ENCODE results near the gene SASH1. TPM values are rescaled to one million over a fixed set of nuclear protein-coding genes. Genes with fewer than 3 reads are reported as not detected.

The SASH1 gene
- total RNA-seq, 1 donor from 2014 or later: 91.9 TPM

DNA sequence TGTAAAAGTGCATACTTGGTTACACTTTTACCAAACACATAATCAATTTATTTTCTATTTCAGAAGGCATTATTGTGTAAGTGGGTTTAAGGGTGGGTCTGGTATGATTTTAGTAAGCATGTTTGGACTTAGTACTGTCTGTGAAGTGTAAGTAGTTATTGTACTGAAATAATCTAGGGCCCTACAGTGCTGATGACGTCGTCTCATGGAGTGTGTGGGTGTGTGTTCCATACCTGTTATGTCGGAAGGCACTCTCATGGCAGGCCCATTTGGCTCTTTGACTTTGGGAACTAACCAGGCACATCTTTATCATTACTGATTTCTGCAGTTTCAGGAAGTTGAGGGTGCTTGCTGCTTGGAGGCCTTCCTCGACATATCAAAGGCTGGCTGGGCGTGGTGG lies 155.1 kb downstream of the SASH1 start:
- no peak for DNase-seq

DNA sequence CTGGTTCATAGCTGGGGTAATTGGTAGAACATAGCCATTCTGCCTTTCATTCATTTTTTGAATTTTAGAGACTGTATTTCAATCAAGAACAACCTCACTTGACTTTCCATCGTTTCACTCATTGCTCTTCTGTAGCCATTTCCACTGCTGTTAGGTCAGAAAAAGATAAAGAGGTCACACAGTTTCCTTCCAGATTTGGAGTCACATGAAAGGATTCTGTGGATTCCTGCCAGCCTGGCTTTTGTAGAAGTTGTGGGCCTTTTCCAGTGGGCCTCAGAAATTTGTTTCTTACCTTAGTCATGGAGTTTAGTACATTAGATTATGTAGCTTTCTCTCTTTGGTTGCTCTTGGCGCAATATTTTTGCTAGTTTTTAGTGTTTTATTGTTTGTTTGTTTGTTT lies 157.8 kb downstream of the SASH1 start:
- no peak for DNase-seq

DNA sequence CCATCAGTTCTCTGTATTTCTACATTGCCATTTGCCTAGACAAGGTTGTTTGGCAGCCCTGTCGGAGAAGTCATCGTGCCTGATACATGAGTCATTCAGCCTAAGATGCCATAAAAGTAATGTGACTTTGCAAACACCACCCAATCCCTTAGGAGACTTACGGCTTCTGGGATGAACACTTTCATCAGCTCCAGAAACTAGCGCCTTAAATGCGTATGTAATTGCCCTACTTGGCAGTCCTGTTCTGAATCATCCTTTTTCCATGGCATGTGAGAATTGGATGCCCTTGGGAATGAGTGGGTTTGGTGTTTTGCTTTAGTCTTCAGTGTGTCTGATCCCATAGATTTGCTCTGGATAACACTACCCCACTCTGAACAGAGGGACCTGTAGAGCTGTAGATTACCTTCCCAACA lies 158.5 kb downstream of the SASH1 start:
- no peak for DNase-seq

DNA sequence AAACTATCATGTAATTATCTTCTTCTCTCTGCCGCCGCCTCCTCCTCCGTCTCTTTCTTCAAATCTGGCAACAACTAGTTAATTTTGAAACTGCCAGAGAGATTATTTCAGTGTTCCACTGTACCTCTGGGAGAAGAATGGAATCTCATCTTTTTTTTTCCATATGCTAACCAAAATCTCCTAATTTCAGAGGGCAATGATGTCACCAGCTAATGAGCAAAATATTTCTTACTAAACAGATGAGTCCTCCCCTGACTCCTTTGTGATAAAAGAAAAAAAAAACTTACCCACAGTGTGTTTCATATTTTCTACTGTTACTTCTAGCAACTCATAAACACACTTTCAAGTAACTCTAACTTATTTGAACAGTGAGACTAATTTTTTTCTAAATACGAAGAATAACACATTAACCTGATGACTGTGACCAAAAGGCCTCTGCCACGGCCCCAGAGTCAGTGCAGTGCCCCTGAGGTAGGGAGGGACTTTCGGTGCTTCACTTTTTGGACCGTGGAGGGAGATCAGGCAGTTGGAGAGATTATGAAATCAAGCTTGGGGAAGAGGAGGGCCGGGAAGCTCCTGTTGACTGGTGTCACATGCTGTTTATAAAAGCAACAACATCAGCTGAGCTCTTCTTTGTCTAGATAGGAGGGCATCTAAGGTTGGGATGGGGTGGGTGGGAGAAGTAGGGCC lies 159.6 kb downstream of the SASH1 start:
- DNase-seq: peak; percentile 55

DNA sequence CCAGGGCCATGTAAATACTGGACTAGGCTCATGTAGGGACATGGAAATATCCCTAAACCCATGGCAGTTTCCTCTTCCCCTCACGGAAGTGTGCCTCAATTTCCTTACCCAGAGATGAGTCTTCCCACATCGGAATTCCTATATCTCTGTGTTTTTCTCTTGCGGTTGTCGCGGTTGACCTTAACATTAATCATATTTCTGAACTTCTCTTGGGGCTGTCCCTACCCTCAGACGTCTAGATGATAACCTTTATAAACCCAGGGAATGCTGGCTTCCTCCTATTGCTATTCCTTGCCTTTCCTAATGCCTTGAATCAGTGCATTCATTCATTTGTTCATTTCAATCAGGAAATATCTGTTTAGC lies 160.1 kb downstream of the SASH1 start:
- no peak for DNase-seq

DNA sequence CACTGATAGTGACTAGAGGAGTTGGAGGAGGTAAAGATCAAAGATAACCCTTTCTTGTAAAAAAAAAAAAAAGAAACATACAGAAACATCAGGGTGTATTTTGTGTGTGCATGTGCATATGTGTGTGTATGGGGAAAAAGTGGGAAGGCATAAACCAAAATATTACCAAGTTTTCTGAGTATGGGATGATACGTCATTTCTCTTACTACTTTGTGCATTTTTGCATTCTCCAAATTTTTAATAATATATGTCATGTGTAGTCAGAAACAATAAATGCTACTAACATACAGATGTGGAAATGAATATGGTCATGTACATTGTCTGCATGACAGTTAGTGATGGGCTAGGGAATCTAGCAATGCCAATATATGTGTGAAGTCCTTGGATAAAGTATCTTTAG lies 161.1 kb downstream of the SASH1 start:
- no peak for DNase-seq

DNA sequence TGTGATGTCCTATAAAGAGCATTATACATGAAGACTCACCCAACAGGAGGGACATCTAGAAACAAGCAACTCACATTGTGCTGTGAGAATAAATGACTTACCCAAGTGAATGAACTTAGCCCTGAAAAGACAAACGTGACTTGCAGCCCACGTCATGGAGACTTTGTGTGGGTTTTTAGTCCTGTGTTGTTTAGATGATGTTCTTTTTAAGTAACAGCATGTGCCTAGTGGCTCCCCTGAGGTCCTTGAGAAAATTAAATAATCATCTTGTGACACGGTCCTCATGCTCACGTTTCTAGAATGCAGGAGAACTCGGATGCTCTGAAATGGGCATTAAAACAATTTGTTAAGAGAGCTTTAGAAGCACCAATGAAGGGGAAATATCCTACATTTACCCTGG lies 165.1 kb downstream of the SASH1 start:
- DNase-seq: peak; percentile 61

DNA sequence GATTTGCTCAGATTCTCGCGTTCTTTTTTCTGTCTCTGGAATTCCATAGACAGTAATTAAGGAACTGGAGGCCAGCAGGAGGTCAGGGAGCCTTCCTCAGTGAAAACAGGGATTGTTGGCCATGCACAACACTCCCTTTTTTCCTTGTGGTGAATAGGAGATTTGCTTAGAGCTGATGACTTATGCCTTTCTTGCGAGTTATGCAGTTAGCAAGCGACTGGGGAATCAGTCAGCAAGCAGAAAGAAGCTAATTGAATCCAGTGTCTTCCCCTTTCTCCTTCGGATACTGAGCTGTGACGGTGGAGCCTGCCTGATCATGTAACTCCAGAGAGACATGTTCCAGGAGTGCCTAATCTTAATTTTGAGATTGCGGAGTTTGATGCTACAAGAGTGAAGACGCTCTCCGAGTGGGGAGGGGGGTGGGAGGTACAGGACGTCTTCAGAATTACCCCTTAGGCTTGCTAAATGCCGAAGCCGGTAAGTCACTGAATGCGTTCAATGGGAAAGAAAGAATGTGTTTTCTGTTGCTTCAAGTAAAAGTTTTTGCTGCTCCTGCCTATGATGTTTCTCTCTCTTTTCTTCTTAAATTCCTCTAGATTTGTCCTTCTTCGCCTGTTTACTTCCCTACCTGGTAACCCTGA lies 165.9 kb downstream of the SASH1 start:
- DNase-seq: peak; percentile 78

DNA sequence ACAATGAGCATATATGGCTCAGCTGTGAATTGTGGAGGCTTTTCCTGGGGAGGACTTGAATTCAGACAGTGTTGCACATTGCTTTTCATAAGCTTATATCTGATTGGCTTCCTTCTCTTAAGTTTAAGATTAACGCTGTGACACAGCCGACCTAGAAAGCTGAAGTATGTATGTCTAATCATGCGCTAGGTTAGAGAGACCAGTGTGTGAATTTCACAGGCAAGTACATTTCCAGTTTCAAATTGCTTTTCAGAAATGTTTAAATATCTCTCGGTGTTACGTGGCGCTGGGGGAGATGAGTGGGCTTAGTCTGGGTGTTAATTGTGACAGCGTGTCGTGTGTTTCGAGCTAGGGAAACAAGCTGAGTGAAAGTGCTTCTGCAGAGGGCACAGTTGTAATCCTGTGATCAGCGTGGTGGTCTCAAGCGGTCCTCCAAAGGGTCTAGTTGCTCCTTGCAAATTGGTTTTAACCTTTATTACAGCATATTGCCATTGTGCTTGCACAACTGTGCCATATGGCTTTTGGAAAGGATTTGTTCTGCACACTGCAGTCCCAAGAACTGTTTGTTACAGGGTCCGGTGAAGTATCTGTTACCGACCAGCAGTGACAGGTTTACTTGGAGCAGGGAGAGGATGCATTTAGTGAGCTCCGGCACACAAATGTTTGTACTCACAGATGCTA lies 166.6 kb downstream of the SASH1 start:
- peak; percentile 66 for DNase-seq

DNA sequence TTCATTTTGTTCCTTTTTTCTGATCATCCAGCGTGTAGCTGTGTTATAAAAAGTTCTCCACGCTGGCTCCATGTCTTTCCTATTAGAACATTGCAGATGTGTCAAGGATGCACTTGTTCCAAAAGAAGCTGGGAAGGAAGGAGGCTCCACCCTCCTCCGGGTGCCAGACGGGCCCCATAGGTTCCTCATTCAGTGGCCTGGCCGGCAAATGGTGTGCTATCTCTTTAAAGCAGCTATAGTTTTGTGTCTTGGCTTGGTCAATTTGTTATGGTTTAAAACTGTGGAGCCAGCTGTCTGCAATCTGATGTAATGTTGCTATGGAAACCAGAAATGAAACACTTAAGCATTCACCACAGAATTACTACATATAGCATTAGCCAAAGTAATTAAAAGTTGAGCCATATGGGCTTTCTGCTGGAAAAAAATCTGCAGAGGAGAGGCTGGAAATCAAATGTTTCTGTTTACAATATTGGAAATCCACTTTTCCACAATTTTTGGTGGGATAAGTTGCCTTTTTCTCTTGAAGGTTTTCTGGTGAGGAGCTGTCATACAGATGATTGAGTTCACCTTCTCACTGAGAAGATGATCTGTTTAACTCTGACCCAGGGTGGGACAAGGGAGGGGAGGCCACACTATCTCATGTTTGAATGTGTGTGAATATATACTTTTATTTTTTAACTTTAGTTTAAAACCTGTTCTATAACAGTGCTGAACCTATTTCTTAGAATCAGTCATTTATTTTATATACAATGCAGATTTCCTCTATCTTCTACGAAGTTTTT lies 167.4 kb downstream of the SASH1 start:
- peak; percentile 98 for DNase-seq

DNA sequence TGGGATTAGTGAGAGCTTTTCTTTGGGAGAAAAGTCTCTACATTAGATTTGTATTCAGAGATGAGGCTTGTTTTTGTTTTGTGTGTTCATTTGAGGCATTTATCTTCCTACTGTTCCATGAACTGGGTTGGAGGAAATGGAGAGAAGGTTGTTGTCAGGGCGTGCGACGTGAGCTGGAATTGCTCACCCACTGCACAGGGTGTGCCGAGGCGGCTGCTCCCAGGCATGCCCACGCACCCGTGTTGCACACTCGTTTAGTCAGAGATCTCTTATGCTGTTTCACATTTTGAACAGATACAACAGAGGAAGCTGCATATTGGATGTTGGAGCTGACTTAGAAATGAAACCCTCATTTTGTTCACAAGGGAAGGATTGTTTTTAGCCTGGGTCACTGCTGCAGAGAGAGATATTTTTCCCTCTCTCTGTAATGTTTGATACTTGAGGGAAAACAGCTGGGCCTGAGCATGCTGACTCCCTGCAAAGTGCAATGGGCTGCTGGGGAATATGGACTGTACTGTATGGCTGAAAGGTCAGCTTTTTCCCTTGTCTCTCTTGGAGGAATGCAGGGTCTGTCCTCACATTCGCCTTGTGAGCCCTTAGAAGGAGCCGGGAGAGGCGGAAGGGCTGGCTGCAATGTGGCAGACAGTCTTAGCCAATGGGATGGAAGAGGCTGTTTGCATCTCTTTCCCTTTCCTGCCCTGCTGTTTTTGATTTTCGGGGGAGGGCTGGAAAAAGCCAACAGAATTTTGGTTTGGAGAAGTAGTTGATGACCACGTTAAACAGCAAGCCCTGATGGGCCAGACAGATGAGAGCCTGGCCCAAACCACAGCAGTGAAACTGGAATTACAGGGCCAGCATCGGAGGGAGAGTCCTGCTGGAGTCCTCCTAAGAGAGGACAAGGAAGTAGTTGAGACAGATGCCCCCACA lies 170.8 kb downstream of the SASH1 start:
- peak; percentile 86 for DNase-seq

DNA sequence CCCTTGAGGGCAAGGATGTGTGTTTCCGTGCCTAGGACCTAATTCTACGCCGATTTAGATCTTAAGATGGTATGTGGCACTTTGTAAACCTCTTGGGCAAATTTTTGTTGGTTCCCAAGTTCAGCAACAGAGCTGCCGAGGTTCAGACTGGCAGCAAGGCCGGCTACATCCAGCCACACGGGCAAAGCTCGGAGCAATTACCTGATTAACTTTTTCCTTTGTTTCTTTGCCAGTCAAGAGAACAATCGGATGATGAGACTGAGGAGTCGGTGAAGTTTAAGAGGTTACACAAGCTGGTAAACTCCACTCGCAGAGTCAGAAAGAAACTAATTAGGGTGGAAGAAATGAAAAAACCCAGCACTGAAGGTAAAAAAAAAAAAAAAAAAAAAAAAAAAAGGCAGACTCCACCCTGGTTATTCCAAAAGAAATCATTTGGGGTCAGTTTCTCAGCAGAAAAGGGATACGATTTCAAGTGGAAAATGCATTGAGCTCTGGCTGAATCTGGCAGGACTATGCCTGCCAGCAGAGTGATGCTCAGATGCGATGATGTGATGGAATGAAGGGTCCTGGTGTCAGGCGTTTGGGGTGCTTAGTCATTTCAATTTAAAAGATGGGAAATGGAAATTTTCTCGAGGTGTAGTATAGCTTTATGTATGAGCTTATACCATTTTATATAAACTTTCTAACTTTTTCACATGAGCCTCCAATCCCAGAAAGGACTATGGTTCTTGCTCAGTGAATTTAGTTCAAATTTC lies 171.6 kb downstream of the SASH1 start:
- DNase-seq: peak; percentile 70

DNA sequence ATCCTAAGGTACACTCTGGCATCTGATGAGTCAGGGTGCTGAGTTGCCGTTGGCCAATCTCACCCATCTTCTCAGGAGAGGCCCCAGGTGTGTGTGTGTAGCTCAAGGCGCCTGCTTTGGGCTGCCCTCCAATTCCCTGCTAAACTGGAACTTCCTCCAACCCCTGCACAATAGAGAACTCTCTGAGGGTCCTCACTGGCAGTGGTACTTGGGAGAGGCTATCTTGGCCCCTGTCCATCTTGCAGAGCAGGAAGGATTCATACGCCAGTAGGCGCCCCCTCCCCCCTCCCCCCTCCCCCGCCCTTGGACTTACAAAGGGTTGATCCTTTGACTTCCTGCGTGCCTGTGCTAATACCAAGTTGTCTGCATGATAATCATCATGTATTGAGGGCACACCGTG lies 173.6 kb downstream of the SASH1 start:
- no peak for DNase-seq

DNA sequence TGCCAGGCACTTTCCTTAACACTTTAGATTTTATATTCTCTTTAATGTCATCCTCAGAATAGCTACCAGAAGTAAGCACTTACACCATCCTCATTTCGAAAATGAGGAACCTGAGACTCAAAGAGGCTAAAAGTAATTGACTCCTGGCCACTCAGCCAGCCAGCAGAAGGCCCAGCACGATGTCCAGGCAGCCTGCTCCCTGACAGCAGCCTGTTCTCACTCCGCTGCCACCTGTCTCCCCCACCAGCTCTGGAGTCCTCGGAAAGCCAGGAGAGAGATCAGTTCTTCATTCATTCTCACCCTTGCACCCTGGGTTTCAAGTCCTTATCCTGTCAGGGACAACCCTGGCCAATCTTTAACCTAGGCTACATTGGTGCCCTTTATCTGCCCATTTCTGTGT lies 174.0 kb downstream of the SASH1 start:
- no peak for DNase-seq

DNA sequence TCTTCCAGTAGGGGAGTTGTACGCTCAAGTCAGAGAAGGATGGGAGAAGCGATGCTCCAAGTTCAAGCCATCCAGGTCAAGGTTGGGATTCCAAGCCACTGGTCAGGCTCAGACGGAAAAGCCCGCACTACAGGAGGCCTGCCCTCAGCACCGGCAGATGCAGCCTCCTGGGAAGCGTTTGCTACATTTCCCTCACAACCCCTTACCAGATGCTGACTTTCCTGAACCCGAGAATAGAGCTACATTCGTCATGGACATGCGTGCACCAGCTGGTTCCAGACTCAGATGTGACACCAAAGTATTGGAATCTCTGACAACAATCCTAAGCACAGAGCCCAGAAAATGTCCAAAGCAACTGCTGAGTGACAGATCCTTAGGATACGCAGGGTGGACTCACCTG lies 174.8 kb downstream of the SASH1 start:
- peak; percentile 62 for DNase-seq

DNA sequence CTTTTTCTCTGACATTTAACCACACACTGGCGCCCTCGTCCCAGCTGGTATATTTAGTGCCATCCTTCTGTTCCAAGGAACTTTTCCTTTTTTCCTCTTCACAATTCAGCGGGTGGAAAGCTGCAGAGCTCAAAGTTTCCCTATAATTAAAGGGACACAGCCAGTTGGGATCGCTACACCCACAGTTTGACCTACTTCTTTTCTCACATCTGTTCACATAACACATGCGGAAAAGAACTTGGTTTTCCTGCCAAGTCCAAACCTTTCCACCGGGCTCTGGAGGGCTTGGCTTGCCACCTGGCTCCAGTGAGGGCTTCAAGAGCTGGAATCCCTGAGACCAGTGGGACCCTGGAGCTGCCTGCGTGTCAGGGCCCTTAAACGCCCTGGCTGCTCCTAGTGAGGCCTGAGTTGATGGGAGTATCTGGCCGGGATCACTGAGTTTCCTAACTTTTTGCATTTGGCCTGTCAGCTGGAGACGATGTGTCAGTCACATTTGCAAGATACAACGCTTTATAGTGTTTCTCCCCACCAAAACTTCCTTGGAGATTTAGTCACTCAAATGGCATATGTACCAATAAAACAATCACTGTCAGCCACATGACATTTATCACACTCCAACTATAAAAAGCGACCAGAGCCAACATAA lies 176.0 kb downstream of the SASH1 start:
- DNase-seq: peak; percentile 84

DNA sequence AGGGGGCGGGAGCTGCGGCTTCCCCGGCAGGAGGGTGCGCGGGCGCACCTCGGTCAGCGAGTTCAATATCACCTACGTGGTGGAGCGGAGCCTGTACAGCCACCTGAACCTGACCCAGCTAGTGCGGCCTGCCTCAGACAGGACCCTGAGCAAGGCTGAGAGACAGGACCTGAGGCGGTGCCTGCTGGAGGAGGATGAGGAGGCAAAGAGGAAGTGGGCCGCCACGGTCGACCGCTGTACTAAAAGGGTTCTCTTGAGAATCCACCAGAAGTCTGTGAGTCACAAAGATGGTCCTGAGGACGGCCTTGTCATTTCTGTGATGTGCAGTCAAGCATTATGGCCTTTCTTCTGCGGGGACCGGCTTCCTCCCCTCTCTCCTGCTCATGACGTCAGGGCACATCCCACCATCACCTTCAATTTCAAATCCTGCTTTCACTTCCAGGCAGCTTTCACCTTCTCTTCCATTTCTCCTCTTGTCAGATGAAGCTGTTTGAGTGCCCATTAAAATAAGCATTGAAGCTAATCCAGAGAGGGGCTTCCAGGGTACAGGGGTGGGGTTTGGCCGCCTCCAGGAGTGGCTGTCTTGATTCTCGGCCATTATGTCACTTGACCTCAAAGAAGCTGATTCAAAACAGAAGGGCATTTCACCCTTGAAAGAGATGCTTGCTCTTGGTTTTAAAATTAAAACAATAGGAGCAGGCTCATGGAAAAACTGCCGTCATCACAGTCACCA lies 177.6 kb downstream of the SASH1 start:
- no peak for DNase-seq

DNA sequence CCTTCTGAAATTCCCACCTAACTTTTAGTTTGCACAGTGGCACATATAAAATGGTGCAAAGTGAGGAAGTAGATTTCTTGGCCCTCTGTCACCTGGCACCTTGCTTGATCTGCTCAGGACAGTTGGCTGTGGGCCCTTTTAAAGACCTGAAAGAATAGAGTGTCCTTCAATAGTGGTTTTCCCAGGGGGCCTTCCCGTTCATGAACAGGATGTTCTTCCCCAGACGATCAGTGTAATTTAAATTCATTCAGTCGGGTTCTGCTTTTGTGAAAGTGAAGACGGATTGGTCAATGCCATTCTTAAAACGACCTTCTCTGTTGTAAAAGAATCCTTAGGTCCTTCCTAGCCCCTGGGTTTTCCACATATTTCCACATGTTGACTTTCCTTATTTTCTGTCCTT lies 178.5 kb downstream of the SASH1 start:
- no peak for DNase-seq

DNA sequence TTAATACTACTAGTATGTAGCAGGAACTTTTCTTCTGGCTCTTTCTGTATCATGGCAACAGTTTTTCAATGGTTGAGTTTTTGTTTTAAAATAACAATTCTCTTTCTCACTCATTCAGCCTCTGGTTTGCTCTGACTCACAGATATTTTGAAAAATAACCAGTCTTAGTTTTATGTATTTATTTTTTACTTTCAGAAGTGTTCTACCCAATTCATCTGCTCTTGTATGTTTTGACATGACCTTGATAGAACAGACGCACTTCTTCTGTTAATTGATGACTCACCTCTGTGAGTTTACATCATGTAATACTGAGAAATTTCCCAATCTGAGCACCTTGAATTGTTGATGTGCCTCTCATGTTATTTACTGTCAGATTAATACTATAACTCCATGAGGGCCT lies 178.9 kb downstream of the SASH1 start:
- no peak for DNase-seq

DNA sequence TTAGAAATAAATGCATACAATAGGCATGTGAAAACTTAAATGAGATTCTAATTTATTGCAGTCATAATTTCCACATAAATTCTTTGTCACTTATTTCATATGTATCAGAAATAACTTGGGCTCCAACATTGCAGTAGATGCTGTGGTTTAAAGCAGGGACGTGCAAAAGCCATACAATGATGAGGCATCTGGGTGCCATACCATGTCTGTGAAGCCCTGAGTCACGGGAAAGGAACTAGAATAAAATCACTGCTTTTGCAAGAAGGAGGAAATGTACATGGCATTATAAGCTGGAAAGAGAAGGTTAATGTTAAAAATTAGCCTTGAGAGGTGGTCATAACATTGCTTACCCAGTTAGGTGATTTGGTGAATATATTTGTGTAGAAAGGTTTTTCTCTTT lies 180.4 kb downstream of the SASH1 start:
- DNase-seq: no peak
